HG02981 (cell line): ENCODE data around the gene SPIN2A.
"Not testable (repeated sequence)": the region's sequence is repeated elsewhere in the genome, so short reads cannot be mapped to it uniquely, and the experiment has no call there.

Experiments used
- ATAC-seq: cut with Tn5 transposase; IDR thresholded peaks from one replicate; pipeline ENCODE4 v1.9.1; 2021; ENCODE audit warnings: mild to moderate bottlenecking, moderate library complexity; ENCODE audit not compliant: unreplicated experiment

The SPIN2A gene

DNA sequence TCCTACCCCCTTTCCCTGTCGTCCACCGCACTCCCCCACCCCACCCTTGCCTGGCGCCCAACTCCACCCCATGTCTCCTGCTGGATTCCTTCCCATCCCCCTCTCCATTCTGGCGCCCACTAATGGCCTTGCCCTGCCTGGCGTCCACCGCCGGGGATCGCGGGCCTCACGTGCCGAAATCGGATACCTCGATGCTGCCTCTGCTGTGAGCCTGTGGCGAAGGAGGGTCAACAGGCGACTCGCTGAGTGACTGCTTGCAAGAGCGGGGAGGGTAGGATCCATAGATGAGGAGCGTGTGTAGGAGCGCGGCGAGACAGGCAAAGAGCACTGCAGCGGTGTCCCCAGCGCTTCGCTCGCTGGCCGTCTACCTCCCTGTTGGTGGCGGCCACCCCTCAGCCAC, at the start of gene SPIN2A:
Gene SPIN2A, minus strand, starts transcription at position 325 of the 400 bp plus-strand sequence. CDS start 800 bp downstream, outside the sequence.
- ATAC-seq, result not testable (repeated sequence)

DNA sequence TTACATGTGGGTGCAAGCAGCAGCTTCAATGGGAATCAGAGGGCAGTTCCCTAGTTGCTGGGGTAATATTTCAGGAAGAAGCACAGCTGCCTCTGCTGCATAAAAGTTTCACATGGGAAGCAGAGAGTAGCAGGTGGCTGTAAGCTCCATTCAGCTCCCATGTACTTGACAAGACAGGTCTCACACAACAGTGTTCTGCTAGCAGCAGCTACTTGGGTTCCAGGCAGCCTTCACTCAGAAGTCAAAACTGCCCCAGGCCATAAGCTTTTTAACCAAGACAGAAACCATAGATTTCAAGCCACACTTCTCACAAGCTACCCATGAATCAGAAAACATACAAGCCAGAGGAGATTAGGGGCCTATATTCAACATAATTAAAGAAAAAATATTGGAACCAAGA, 41.4 kb upstream of the SPIN2A start:
- no peak for ATAC-seq

DNA sequence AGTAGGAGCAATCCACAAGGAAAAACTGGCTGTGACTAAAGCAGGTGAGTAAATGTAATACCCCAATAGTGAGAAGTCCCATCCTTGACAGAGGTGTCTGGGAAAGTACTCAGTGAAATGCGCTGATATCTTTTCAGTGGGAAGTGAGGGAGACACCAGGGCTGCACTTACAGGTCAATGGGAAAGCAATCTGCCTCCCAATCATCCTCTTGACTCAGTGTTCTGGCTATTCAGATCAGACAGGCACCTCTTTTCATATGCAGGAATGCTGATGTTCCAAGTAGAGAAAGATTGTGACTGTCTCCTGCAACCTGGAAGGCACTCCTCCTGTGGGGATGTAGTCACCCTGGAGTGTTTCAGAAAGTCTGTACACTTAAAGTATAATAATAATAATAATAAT, 39.9 kb upstream of the SPIN2A start:
- no peak for ATAC-seq

DNA sequence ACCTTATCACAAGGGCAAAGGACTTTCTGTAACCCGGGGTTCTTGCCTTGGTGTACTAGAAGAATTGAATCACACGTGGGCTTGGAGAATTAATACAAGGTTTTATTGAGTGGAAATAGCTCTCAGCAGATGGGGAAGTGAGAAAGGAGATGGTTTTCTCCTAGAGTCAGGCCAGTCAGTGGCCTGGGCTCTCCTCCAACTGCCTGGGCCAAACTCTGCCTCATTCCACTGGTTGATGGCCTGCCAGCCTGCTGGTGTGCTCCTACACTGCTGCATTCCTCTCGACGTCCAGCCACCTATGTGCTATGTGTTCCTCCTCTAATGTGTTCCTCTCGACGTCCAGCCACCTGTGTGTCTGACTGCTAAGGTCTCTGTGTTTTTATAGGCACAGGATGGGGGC, 35.3 kb upstream of the SPIN2A start:
- ATAC-seq, result no peak

DNA sequence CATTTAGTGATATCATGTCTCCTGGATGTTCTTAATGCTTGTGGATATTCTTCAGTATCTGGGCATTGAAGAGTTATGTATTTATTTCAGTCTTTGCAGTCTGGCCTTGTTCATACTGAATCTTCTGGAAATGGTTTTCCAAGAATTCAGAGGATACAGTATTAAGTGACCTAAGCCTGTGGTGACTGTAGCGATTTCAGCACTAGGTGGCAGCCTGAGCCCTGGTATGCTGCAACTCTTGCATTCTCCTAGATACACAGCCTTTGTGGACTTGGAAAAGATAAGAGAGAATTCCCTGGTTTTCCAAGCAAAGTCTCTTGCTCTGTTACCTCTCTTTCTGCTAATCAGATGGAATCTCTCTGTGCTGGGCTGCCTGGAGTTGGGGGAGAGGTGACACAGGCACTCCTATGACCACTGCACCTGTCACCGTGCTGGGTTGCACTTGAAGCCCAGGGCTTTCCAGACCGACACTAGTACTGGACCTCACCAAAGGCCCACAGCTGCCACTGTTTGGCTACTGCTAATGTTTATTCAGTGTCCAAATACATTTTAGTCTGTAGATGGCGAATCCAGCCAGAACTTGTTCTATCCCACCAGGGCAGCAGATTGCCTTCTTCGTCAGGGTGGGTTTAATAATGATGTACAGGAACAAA, 19.3 kb upstream of the SPIN2A start:
- ATAC-seq, result no peak

DNA sequence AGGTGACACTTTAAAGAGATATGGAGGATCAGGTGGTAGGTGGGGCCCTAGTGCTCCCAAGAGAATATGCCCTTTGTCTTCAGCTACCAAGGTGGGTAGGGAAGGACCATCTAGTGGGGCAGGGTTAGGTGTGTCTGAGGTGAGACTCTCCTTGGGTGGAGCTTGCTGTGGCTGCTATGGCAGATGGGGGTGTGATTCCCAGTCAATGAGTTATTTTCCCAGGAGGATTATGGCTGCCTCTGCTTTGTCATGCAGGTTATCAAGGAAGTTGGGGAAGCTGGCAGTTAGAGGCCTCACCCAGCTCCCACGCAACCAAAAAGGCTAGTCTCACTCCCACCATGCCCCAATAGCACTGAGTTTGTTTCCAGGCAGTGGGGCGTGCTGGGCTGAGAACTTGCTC, 18.0 kb upstream of the SPIN2A start:
- ATAC-seq, result no peak

DNA sequence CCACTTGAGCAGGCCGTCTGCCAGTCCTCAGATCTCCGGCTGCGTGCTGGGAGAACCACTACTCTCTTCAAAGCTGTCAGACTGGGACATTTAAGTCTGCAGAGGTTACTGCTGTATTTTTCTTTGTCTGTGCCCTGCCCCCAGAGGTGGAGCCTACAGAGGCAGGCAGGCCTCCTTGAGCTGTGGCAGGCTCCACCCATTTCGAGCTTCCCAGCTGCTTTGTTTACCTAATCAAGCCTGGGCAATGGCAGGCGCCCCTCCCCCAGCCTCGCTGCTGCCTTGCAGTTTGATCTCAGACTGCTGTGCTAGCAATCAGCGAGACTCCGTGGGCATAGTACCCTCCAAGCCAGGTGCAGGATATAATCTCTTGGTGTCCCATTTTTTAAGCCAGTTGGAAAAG, 15.0 kb upstream of the SPIN2A start:
- not testable (repeated sequence) for ATAC-seq

DNA sequence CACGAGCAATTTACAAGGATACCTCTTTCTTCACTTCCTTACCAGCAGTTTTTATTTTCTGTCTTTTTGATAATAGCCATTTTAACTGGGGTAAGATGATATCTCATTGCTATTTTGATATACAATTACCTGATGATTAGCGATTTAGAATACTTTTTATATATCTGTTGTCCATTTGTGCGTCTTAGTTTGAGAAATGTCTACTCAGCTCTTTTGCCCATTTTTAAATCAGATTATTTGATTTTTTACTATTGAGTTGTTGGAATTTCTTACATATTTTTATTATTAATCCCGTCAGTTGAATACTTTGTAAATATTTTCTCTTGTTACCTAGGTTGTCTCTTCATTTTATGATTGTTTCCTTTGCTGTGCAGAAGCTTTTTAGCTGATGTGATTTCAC, 1.5 kb upstream of the SPIN2A start:
- ATAC-seq, result no peak

DNA sequence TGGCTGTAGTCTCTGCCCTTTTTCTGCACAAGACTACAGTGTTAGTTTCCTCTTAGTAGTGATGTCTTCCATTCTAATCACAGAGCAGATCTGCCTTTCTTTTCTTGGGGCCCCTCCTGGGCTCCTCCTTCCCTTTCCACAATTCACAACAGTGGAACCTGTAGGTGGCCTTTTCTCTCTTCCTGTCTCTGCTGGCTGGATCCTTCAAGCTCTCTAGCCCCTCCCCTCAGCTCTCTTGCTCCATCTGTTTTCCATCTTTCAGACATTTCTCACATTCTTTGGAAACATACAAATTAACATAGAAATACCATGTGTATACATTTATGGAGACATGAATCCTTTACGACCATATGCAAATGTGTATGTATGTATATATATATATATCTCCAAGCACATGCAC, 304 bp upstream of the SPIN2A start:
- no peak for ATAC-seq

DNA sequence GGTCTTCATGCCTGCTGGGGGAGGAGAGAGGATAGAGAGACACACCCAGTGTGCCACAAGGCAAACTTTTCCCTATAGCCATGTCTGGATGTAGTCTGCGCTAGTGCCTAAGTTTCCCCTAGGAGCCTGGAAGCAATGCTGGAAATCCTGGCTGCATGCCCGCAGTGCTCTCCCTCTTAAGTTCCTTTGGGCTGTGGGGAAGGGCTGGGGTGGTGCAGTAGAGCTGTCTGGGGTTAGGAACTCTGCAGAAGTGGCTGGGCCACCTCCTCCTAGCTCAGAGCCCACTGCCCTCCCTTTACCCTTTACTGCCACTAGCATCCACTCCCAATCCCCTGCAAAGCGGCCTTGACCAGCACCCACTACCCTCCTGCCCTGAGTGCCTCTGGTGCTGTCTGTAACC, 608 bp downstream of the SPIN2A start:
- not testable (repeated sequence) for ATAC-seq

DNA sequence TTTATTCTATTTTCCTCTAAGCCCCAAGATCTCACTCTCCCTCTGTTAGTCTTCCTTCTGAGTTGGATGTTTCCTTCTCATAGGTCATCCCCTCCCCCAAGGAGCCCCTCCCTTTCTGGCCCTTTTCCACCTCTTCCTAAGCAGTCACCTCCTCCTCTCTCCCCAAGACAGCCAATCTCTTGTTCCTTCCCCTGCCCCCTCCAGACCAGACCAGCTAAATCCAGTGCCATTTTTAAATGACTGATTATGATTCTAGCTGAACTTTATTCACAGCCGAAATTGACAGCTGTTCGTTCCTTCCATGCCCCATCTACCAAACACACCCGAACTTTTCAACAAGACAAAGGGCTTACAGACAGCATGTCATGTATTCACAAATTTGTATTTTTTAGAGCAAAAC, 1.9 kb downstream of the SPIN2A start:
- ATAC-seq, result no peak

DNA sequence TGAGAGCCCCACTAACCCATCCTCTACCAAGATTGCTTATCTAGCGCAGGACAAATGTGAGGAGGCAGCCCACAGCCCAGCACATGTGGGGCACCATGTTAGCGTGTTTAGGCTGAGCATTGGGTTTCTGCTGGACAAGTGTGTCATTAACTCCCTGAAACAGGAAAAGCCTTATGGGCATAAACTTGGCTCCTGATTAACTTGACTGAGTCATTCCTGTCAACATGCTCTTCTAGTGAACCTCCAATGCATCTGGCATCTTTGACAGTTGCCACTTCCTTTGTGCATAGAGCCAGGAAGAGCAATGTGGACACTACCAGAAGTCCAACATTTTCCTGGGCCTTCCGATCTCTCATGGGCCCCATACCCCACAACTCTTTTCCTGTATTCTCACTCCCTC, 2.5 kb downstream of the SPIN2A start:
- no peak for ATAC-seq

DNA sequence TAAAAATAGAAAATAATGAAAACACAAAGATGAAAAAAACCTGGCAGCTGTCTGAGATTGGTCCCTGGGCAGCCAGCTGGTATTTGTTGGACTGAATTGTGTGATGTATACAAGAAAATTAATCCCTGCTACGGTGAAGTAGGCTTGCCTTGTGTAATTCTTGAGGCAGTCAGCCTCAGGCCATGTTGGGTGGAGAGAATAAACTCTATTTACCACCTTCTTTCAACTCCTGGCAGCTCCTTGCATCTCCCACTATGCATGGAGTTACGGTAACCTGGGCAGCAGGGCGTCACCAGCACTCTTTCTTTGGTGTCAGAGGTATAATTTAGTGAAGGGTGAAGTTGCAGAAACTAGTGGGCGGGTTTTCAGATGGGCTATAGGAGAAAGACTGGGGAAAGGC, 3.5 kb downstream of the SPIN2A start:
- ATAC-seq, result no peak

DNA sequence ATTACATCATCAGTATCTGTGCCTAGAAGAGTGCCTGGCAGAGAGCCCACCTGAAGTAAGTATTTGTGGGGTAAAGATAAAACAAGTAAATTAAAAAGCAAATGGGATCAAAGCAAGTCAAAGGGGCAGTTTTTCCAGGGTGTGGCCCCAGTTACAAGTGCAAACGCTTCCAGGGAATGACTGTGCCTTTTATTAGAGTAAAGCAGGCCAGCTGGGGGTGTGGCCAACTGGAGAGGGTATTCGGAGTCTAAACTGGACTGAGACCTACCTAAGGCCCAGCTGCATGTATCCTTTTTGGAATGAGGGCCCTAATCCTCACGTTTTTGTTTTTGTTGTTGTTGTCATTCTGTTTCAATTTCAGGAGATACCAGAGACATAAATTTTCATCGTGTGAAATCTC, 3.9 kb downstream of the SPIN2A start:
- ATAC-seq, result not testable (repeated sequence)

DNA sequence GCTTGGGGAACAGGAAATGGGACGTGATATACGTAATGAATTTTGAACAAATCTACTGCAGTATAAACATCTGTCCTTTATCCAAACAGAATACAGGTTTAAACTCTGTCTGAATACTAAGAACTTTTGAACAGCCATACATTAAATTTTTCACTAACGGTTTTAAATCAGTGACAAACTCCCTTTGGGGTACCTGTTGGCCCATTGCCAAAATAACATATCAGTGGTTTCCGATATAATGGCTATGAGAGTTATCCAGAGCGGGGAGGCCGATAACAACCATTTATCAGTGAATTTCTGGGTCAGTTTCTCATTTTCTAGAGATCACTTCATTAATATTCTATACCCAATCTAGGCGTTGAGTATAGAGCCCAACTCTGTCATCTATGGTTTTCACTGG, 5.2 kb downstream of the SPIN2A start:
- no peak for ATAC-seq

DNA sequence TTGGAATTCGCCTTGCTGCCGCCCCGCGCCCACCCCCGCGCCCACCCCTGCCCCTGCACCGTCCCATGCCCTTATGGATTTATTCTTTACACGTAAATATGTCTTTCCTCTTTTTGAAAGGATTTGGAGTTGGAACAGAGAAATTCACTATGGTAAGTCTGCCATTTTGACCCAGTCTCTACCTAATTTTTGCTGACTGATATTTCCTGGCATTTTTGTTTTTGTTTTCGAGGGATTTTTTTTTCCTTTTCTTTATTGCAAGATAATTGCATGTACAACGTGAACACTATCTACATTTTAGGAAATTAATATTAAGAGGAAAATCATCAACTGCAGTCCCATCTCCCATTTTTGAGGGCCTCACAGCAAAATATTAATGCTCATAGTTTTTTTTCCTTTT, 15.4 kb downstream of the SPIN2A start:
- no peak for ATAC-seq

DNA sequence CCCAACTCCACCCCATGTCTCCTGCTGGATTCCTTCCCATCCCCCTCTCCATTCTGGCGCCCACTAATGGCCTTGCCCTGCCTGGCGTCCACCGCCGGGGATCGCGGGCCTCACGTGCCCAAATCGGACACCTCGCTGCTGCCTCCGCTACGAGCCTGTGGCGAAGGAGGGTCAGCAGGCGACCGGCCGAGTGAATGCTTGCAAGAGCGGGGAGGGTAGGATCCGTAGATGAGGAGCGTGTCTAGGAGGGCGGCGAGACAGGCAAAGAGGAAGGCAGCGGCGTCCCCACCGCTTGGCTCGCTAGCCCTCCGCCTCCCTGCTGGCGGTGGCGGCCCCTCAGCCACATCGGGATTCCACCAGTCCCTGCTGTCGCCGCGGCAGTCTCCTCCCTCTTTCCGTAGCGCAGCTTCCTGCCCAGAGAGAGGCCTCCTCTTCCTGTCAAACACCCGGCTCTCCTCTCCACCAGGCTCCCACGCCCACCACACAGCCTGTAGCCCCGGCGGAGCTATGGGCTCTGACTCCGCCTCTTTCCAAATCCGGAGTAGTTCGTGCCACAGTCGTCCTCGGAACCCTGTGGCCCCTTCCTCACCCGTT, 15.9 kb downstream of the SPIN2A start, which contains the start of gene SPIN2B:
Gene SPIN2B, minus strand, starts transcription at position 387 of the 594 bp plus-strand sequence.
- ATAC-seq, result peak; percentile 100

DNA sequence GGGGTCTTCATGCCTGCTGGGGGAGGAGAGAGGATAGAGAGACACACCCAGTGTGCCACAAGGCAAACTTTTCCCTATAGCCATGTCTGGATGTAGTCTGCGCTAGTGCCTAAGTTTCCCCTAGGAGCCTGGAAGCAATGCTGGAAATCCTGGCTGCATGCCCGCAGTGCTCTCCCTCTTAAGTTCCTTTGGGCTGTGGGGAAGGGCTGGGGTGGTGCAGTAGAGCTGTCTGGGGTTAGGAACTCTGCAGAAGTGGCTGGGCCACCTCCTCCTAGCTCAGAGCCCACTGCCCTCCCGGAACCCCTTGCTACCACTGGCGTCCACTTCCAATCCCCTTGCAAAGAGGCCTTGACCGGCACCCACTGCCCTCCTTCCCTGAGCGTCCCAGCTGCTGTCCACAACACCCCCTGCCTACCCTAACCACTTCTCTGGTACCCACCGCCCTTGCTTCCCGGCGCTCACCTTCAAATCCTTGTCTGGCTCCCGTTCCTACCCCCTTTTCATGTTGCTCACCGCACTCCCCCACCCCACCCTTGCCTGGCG, 16.5 kb downstream of the SPIN2A start:
- ATAC-seq, result not testable (repeated sequence)

DNA sequence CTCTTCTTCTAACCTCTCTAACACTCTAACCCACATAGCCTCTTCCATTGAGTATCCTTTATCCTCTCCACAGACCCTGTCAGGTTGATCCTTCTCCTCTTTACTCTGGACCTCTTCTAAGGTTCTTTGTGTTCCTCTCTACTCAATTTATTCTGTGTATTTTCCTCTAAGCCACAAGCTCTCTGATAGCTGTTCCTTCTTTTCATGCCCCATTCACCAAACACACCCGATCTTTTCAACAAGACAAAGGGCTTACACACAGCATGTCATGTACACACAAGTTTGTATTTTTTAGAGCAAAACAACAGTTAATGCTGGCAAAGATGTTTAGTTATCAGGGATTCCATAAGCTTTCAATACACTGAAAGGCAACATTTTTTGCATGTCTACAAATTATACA, 17.8 kb downstream of the SPIN2A start:
- no peak for ATAC-seq

DNA sequence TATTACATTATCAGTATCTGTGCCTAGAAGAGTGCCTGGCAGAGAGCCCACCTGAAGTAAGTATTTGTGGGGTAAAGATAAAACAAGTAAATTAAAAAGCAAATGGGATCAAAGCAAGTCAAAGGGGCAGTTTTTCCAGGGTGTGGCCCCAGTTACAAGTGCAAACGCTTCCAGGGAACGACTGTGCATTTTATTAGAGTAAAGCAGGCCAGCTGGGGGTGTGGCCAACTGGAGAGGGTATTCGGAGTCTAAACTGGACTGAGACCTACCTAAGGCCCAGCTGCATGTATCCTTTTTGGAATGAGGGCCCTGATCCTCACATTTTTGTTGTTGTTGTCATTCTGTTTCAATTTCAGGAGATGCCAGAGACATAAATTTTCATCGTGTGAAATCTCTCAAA, 19.6 kb downstream of the SPIN2A start:
- ATAC-seq, result not testable (repeated sequence)

DNA sequence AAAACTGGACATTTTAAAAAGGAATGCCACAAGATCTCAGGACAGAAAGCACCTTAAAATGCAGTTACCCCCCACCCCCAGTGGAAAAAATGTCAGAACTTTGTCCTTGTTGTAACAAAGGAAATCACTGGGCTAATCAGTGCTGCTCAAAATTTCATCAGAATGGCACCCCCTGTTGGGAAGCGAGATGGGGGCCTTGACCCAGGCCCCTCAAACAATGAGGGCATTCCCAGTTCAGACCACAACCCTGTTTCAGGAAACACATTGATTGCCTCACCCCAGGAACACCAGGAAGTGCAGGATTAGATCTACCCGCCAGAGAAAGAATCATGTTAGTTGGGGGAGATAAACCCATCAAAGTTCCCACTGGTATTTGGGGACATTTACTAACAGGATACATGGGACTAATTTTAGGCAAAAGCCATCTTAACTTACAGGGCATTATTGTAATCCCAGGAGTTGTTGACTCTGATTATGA, 32.2 kb downstream of the SPIN2A start:
- ATAC-seq, result no peak

DNA sequence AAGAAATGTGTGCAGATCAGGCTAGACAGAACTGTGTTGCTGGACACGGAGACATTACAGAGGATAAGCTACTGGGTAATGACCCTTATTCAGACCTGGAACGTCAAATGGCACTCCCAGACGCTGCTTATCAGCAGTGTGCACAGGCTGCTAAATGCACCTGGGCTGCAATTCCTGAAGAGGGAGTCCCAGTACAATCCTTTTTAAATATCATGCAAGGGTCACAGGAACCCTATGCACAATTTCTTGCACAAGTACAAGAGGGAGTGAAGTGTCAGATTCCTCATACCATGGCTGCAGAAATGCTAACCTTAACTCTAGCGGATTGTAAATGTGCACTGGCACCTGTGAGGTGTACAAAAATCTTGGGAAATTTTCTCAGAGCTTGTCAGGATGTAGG, 32.8 kb downstream of the SPIN2A start:
- no peak for ATAC-seq
